Testis (tissue), 2 donors: ENCODE measurements around the gene MANSC1.

Experiments
- CTCF ChIP-seq, 3 experiments: fragments of 450-650 bp in 2 of 3; fragments of 200-600 bp in 1 of 3; sonication (generic) in 1 of 3; IDR thresholded peaks; one replicate each; pipeline ENCODE4 v1.5.1; 2016 to 2019; ENCODE audit warnings: antibody characterized with exemption in 3 of 3, mild to moderate bottlenecking in 2 of 3, moderate library complexity in 1 of 3
- POLR2A ChIP-seq: fragments of 450-650 bp; IDR thresholded peaks from one replicate; pipeline ENCODE4 v1.6.1; 2017; ENCODE audit warnings: antibody characterized with exemption, mild to moderate bottlenecking, moderate library complexity

GRCh38 chr12:12365931-12366431, 15.9 kb upstream of the MANSC1 start:
- no peak for TF ChIP-seq CTCF (IDR thresholded peaks at IDR 0.05)
- no peak for TF ChIP-seq POLR2A
